ENCODE data around the gene BRD1.
A peak's percentile ranks its signal among the peaks of the same experiment; 100 is the strongest.
"Not testable (repeated sequence)": the region's sequence is repeated elsewhere in the genome, so short reads cannot be mapped to it uniquely, and the experiment has no call there.

The BRD1 gene

DNA sequence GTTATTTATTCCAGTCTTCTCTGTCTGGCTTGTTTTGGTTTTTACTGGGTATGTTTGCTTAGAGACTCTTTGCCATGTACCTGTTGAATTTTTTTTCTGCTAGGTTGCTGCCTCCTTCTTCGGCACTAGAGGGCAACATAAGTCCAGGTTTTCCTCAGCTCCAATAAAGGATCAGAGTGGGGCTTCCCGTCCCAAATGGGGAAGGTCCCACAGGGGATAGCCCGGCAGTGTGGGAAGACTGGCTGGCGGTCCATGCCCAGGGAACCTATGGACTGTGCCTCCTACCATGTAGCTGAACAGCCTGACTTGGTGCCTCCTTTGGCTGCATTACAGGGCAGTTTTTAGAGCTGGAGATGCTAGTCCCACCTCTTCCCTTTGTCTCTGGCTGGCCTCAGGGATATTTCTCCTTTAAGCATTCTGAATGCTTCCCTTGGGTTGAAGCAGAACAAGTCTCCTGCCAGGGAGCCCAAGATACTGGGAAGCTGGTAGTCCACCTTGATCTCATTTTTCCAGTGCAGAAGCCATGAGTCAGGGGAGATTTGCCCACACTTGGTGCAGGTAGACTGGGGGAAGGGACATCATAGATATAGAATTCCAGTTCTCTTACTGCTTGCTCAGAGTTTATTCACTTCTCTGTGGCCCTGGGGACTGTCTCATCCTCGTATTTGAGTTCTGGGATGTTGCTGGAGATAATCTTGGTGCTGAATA lies 60.2 kb downstream of the BRD1 start:
- DNase-seq: no peak

GRCh38 chr22:49765951-49766350 lies 61.7 kb downstream of the BRD1 start:
- DNase-seq: no peak

- no peak for DNase-seq
Observed at GRCh38 chr22:49765091-49765771, 62.4 kb downstream of the BRD1 start.

- no peak for DNase-seq
Observed at GRCh38 chr22:49764127-49764581, 63.5 kb downstream of the BRD1 start.

- no peak for DNase-seq
Observed at GRCh38 chr22:49763696-49764095, 64.0 kb downstream of the BRD1 start.

DNA sequence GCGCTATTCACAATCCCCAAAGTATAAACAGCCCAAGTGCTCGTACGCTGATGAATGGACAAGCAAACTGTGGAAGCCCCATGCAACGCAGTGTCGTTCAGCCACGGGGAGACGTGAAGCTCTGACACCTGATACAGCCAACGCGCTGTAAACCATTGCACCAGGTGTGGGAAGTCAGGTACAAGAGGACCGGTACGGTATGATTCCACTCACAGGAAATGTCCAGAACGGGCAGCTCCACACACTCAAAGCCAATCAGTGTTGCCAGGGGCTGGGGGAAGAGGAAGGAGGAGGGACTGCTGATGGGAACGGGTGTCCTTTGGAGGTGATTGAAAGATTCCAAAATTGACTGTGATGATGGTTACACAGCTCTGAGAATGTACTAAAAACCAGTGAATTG lies 64.5 kb downstream of the BRD1 start:
- DNase-seq: no peak

- DNase-seq: not testable (repeated sequence)
Observed at GRCh38 chr22:49762571-49762970, 65.1 kb downstream of the BRD1 start.

GRCh38 chr22:49761836-49762235 lies 65.8 kb downstream of the BRD1 start:
- no peak for DNase-seq

DNA sequence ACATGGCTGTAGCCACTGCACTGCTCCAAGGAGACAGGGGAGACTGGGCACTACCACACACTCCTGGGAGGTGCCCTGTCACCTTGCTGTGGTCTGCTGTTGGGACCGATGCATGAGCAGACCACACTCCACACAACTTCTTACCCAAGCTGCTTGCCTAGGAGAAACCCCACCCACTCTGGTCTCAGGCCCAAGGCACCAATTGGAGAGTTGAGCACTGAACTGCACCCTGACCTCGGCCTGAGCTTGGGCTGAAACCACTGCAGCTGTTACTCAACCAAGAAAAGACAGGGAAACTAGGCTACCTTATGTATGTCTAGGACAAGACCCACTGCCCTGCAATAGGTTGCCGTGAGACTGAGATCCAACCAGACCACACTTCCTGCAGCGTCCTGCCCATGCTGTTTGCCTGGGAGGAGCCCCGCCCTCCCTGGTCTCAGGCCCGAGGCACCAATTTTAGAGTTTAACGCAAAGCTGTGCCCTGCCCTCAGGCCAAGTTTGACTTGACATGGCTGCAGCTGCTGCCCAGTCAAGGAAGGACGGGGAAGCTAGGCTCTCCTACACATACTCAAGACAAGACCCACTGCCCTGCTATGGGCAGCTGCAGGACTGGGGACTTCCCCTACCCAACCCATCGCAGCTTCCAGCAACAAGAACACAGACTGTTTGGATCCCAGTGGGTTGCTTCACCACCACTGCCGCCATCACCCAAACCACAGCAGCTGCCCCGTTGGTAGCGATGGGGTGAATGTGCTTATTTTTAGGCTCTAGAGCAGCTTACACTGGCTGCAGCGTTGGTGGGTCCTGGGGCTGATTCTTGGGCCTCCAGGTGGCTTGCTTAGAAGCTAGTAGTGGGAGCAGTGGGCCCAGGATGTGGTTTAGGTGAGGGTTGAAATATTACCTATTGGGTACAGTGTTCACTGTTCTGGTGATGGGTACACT lies 66.8 kb downstream of the BRD1 start:
- DNase-seq: no peak

DNA sequence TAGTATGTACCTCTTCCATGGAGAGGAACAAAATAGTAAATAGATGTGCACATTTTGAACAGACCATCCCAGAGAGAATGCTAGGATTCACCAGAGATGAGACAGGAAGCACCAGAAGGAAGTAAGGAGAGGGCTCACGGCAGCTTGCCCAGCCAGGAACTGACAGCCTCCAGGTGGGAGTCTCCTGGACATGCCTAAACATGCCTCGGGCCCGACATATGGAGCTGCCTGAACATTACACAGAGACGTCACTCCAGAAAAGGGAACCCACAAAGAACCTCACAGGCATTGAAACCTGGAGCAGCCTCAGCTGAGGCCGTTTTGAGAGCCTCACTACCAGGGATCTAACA lies 67.4 kb downstream of the BRD1 start:
- DNase-seq: no peak

- no peak for DNase-seq
Observed at GRCh38 chr22:49756676-49757075, 71.0 kb downstream of the BRD1 start.

DNA sequence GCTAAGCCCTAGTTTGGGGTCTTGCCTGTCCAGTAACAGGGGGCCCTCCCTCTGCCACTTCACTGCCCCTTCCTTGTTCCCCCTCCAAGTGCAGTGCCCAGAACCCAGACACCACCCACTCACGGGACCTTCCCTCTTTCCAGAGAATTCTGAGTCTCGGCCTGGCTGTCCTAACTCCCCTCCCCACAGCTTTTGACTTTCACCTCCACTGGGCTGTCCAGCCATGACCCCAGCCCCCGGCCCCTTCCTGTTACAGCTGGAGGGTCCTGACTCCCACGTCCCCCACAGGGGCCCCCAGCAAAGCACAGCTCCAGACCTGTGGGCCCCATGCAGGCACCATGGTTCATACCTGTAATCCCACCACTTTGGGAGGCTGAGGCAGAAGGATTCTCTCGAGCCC lies 71.5 kb downstream of the BRD1 start:
- no peak for DNase-seq

DNA sequence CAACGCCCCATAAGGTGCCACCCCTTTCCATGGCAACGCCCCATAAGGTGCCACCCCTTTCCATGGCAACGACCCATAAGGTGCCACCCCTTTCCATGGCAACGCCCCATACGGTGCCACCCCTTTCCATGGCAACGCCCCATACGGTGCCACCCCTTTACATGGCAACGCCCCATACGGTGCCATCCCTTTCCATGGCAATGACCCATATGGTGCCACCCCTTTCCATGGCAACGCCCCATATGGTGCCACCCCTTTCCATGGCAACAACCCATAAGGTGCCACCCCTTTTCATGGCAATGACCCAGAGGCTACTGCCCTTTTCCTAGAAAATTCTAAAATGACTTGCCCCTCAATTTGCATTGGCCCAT lies 72.1 kb downstream of the BRD1 start:
- no peak for DNase-seq

DNA sequence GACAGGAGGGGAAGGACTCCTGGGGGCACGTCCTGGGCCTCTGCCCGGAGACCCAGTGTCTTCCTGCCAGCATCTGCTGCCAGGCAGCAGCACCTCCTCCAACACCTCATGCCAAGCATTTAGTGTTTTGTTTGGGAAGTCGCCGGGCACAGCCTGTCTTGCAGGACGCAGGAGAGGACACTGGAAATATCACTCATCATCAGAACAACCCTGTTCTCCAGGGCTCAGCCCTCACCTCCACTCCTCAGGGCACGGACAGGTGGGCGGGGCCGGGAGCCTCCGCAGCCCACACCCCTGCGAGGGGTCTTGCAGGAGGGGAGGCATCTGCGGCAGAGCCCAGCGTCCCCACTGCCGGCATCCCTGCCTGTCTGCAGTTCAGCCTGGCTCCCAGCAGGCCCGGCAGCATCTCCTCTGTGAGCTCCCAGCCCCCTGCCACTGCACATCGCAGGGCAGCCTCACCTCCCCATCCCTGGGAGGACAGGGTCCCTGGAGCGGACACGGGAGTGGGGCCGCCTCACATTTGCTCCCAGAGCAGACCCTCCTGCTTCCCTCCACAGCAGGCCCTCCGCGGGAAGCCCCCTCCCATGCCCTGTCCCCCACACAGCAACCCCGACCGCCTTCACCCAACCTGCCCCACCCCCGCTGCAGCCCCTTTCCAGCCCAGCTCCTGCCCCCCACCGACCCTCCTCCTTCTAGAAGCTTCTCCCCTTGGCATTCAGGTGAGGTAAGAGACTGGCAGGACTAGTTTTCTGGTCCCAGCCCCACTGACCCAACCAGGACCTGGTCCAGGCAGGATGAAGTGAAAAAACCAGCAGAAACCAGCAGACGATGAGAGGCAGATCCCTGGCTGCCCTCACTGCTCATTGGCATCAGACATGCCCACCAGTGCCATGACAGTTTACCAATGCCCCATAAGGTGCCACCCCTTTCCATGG lies 72.7 kb downstream of the BRD1 start:
- DNase-seq: peak; percentile 18

GRCh38 chr22:49753961-49754695 lies 73.5 kb downstream of the BRD1 start:
- DNase-seq: peak; percentile 46

- no peak for DNase-seq
Observed at GRCh38 chr22:49753276-49753890, 74.3 kb downstream of the BRD1 start.

DNA sequence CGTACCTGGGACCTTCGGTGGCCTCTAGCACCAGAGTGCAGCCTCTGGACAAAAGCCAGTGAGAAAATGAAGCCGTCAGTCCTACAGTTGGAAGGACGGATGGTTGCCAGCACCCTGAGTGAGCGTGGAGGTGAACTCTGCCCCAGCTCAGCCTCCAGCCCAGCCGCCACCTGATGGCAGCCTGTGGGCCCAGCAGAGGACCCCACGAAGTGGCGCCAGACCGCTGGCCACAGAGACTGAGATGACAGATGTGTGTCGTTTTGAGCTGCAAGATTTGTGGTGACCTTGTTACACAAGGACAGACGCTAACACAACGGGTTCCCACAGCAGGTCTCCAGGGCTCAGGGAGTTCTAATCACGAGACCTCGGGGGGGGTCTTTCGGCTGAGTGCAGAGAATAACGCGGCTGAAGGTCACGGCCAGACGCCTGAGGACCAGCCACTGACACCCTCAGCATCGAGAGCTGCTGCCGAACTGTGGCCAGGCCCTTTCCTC lies 75.0 kb downstream of the BRD1 start:
- no peak for DNase-seq

- DNase-seq: no peak
Observed at GRCh38 chr22:49751966-49752597, 75.6 kb downstream of the BRD1 start.

- DNase-seq: no peak
Observed at GRCh38 chr22:49751318-49751965, 76.2 kb downstream of the BRD1 start.

DNA sequence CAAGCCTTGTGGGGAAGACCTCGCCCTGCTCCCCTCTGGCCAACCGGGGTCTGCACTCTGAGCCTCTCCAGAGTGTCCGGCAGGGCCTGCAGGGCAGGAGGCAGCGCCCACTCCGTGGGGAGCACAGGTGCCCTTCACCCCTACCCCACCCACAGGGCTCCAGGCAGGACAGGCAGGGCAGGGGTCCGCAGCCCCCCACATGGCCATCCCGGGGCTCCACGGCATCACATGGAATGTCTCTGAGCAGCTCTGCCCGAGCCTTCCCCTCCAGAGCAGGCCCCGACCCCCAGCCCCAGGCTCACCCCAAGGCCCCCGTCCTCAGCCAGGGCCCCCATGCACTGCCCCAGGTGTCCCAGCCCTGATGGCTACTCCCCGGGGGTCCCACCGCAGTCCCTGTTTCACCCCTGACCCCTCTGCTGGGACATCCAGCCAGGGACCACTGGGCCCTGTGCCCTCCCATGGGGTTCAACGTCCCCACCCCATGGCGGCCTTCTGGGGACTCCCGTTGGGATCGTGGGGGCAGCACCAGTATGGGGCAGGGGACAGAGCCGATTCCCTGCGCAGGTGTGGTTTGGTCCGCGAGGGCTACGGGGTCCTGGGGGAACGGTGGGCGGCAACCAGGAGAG lies 77.7 kb downstream of the BRD1 start:
- DNase-seq: no peak
